Hematopoietic multipotent progenitor cell (in vitro differentiated cells): ENCODE data around the gene RNU11. TPM values are rescaled to one million over a fixed set of nuclear protein-coding genes. Genes with fewer than 3 reads are reported as not detected.
A peak's percentile ranks its signal among the peaks of the same experiment; 100 is the strongest.
"Not testable (repeated sequence)": the region's sequence is repeated elsewhere in the genome, so short reads cannot be mapped to it uniquely, and the experiment has no call there.

Source experiments
- DNase-seq, 3 donors: peaks; one replicate each; pipeline ENCODE4 v3.0.0-alpha.2; 2011 to 2015; ENCODE audit warnings: low read depth in 2 of 3, low spot score in 2 of 3
- total RNA-seq: library from RNA; depleted of rRNA; stranded (reverse); fragments of >200 nt; gene quantifications from one replicate; pipeline ENCODE4 v1.2.3, GENCODE V29; 2012

The RNU11 gene
- under 0.01 TPM for total RNA-seq

GRCh38 chr1:28648474-28649198, at the start of gene RNU11:
TSS of gene RNU11 (plus strand) at chr1:28648600.
- DNase-seq: peak in 2 of 3 donors; percentile 95 to 98

DNA sequence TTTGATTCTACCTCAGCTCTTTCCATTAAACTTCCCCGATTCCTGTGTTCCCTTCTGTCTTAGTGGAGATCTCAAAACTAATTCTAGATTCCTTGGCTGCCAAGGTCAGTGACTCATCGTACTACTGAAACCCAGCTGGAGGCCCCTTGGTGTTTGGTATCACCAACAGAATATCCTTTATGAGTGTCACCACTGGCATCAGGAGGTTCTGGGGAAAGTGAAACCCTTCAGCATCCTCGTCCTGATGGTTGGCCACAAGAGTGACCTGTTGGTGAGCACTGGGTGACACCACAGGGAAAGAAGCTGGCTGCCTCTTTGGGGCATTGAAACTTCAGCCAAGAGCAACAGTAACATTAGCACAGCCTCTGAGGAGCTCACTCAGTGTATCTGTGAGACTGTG, 46.7 kb upstream of the RNU11 start:
- DNase-seq: no peak

DNA sequence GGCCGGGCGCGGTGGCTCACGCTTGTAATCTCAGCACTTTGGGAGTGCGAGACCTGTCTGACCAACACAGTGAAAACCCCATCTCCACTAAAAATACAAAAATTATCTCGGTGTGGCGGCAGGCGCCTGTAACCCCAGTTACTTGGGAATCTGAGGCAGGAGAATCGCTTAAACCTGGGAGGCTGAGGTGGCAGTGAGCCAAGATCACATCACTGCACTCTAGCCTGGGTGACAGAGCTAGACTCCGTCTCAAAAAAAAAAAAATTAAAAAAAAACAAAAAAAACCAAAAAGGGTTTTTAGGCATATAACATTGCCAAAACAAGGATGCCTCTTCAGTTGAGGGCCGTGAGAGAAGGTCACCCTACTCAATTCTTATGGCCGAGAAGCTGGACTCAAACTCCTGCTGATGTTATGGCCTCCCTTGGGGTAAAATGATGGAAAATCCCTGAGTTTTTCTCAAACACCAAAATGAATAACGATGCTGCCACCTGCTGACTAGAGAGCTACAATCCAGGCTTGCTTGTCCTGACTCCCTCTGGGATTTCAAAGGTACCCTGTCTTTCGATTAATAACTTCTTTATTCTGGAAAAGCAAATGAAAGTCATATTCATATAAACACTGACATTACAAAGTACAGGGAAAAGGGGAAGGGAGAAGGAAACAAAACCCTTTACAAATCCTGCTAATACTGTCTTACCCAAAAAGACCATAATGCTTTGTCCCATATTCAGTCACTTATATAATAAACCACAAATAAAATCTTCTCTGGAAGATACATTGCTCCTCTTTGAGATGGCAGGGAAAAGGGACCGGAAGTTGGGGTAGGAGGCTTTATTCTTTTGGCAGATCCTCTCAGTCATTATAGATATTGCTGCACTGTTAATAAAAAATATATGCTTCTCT, 45.6 kb upstream of the RNU11 start:
- peak in 2 of 3 donors; percentile 49 to 69 for DNase-seq

- DNase-seq: no peak
These were observed 44.0 kb upstream of the RNU11 start for GRCh38 chr1:28604411-28604810.

DNA sequence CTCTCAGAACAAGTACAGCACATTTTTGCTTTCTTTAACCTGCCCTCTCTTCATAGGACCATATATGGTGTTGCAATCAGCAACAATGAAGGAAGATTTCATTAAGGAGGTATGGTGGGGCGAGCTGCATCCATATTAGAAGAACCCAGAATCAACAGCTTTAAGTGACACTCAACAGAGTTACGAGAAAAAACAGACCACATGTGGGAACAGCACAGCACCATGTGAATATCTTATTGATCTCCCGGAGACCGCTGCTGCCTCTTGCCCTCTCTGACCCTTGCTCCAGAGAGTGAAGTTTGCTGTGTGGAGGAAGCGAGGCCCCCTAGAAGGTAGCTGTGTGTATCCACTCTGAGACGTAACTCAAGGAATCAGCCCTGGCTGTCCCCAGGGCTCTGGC, 43.4 kb upstream of the RNU11 start:
- no peak for DNase-seq

DNA sequence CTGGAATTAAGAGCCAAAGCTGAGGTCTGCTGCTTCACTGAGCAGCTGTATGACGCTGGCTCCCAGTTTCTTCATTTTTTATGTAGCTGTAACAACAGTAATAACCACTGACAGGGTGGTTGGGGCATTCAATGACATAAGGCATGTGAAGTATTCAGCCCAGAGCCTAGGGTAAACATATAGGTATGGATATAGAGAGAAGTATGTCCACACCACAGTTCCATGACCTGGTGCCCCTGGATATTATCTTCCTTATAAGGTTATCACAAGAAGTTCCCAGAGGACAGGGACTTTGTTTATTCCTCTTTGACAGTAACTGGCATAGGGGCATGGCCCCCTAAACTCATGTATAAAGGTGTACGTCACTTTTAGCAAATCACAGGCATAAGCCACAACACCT, 41.6 kb upstream of the RNU11 start:
- DNase-seq: no peak

DNA sequence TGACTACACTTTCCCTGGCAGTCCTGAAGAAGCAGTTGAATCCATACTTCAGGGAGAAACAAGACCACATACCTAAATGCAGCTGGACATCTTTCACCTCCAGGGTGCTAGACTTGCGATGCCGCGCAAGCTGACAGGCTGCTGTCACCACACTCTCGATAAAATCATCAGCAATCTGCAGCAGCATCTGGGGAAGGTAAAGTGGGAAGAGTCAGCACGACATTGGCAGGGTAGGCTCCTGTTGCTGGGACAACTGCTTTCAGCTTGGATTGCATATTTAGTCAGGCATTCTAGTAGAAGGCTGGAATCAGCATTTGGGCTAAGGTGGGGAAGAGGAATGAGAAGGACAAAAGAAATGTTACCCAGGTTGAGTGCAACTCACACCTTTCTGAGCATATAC, 35.2 kb upstream of the RNU11 start:
- DNase-seq: no peak

DNA sequence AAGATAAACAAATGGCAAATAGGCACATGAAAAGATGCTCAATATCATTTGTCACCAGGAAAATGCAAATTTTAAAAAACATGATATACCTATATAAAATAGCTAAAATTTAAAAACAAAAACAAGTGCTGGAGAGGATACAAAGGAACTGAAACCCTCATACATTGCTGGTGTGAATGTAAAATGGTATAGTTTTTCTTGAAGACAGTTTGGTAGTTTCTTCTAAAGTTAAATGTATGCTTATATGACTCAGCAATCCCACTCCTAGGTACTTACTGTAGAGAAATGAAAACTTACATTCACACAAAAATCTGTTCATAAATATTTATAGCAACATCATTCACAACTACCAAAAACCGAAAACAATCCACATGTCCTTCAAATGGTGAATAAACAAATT, 16.7 kb upstream of the RNU11 start:
- DNase-seq: no peak

GRCh38 chr1:28632560-28632959, 15.8 kb upstream of the RNU11 start:
- DNase-seq: no peak

- DNase-seq: peak in 2 of 3 donors; percentile 48 to 68
These were observed 7.6 kb upstream of the RNU11 start for GRCh38 chr1:28640766-28641165.

DNA sequence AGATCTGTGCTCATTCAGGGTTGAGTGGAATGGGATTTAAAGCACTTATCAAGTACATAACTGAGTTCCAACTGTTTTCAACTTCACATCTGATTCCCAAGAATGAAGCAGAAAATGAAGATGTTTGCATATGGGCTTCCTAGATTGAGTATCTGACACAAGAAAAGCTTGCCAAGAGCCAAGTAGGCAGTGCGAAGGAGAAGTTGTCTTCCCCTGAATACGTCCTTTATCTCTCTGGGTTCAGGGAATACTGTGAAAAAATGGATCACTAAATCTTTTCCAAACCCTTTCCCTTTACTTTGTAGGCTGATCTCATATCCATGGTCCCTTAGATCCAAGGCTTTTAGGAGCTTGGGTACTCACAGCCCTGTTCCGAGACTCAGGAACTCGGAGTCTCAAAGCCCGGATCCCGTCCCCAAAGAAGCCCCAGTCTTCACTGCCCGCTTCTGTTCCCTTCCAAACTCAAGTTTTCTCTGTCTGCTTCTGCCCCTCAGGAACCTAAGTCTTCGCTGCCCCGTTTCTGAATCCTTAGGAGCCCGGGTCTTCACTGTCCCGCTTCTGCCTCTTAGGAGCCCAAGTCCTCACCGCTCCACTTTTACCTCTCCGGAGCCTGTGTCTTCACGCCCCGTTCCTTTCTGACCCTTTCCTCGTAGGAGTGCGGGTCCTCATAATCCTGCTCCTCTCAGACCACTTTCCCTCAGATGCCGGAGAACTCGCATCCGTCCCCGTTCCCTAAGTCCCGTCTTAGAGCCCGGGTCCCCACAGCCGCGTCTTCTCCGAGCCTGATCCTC, 6.1 kb upstream of the RNU11 start:
- DNase-seq: no peak

DNA sequence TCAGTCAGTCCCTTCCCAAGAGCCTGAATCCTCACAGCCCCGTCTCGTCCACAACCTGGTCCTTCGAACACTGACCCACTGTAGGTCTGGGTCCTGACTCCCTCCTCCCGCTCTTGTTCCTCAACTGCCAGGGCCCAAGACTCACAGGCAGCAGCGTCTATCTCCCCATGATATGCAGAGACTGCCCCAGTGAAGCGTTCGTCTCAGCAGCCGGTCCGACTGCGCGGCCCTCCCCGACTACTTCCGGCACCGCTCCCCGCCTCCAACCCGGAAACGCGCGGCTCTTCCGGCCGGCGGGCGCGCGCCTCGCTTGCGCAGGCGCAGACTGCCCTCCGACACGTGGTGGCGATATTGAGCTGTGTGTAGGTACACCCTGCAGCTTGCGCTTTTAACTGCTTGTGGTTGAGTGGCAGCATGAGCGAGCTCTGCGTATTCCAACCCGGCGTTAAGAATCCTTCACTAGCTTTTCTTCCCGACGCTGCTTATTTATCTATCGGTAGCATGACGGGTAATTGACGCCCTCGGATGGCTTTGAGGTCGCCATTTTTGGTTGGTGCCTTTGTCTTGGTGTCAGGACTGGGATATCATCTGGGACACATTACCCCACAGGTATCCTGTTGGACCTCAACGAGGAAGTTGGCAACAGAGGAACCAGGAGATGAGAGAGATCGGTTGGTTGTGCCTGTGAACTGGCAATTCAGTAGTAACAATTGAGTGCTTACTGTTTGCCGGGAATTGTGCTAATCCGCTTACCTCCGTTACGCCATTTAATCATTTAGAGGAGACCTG, 5.4 kb upstream of the RNU11 start, which contains the start of gene TAF12:
TSS of gene TAF12 (minus strand) at position 221 of the 789 bp plus-strand sequence. CDS start 20,986 bp downstream, outside the sequence.
- peak; percentile 94 to 97 (median 94) for DNase-seq

DNA sequence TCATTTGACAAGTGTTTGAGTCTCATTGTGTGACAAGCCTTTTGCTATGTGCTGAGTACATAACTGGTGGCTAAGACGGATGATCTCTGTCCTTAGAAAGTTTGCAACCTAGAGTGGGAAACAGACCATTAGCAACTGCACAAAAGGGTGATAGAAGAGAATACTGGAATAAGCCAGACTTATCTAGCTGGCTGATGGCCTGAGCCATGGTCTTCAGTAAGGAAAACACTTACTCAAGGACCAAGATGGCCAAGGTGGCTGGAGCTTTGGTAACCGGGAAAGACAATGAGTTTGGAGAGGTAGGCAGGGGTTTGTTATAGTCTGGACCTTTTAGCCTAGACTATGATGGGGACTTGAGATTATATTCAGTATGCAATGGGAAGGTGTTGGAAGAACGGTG, 3.9 kb upstream of the RNU11 start:
- DNase-seq: no peak

DNA sequence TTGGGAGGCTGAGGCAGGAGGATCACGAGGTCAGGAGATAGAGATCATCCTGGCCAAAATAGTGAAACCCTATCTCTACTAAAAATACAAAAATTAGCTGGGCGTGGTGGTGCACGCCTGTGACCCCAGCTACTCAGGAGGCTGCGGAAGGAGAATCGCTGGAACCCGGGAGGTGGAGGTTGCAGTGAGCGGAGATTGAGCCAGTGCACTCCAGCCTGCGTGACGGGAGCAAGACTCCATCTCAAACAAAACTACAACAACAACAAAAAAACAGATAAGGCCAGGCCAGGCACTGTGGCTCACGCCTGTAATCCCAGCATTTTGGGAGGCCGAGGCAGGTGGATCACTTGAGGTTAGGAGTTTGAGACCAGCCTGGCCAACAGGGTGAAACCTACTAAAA, 3.0 kb upstream of the RNU11 start:
- DNase-seq: not testable (repeated sequence)

GRCh38 chr1:28646040-28646439, 2.4 kb upstream of the RNU11 start:
- DNase-seq: no peak

DNA sequence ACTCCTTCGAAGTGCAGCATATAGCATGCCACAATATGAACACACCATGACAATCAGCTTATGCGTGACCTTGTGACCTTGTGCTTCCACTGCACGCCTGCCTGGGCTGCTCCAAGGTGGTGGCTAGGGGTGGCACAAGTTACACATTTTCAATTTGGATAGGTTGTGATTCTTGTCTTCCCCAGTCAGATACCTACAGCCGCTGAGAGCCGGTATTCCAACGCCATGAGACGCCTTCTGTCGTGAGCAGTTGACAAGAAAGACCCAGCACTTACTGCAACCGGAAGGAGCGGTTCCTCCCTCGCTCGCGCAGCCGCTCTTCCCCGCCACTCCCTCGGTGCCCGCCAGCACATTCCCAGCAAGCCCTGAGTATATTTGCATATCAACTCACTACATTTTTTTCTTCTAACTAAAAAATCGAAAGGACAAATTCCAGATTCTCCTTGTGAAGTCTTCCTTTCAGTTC, 359 bp upstream of the RNU11 start:
- DNase-seq: peak; percentile 90 to 95 (median 93)

GRCh38 chr1:28653063-28653462, 4.7 kb downstream of the RNU11 start:
- DNase-seq: not testable (repeated sequence)

- DNase-seq: peak in 2 of 3 donors; percentile 10 to 14
These were observed 5.5 kb downstream of the RNU11 start for GRCh38 chr1:28653870-28654269.

DNA sequence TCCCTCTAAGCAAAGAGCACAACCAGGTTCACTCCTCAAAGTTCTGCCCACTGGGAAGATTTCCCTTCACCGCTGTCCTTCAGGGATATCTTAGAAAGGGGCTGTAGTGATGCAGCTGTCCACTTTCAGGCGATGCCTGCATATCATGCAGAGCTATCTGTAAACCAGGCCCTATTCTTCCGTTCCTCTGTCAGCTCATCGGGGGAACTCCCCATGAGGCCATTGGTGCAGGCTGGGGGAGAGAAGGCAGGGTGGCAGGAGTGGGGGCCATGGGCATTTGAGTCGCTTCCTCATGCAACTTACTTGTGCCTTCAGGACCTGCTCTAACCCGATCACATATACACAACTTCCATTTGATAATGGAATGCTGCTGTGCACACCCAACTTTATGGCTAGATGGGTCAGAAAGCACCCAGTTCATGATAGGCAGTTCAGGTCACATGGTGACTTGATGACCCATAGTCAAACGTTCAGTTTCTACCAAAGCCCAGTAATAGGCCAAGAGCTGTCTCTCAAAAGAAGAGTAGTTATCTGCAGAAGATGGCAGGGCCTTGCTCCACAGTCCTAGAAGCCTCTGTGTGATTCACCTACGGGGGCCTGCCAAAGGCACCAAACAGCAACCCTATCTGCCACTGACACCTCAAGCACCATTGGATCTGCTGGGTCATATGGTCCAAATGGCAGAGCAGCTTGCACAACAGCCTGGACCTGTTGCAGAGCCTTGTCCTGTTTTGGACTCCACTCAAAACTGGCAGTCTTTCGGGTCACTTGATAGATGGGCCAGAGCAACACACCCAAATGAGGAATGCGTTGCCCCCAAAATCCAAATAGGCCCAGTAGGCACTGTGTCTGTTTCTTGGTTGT, 7.3 kb downstream of the RNU11 start:
- DNase-seq: not testable (repeated sequence)
